ENCODE data around the gene PDE6A.

PDE6A gene

DNA sequence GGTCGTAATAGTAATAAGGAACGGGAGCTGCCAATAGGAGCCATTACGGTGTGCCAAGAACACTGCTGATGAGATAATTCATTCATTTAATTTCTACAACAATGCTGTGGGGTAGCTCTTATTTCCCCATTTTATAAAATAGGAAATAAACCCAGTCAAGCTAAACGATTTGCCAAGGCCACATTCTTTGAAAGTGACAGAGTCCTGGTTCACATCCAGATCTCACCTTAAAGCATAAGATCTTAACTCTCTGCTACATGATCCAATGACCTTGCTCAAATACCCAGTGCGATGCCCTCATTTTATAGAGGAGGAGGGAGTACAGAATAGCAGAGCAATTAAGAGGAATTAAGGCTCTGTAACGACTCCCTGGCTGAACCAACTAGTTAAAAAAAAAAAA lies 5.0 kb downstream of the PDE6A start:
- TF ChIP-seq, protein P1, sequence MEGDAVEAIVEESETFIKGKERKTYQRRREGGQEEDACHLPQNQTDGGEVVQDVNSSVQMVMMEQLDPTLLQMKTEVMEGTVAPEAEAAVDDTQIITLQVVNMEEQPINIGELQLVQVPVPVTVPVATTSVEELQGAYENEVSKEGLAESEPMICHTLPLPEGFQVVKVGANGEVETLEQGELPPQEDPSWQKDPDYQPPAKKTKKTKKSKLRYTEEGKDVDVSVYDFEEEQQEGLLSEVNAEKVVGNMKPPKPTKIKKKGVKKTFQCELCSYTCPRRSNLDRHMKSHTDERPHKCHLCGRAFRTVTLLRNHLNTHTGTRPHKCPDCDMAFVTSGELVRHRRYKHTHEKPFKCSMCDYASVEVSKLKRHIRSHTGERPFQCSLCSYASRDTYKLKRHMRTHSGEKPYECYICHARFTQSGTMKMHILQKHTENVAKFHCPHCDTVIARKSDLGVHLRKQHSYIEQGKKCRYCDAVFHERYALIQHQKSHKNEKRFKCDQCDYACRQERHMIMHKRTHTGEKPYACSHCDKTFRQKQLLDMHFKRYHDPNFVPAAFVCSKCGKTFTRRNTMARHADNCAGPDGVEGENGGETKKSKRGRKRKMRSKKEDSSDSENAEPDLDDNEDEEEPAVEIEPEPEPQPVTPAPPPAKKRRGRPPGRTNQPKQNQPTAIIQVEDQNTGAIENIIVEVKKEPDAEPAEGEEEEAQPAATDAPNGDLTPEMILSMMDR (conservative IDR thresholded peaks at IDR 0.05; ENCODE audit: low read length): no peak
- no peak for TF ChIP-seq EZH2phosphoT487 (IDR thresholded peaks at IDR 0.05; ENCODE audit: borderline replicate concordance)
- Histone ChIP-seq H3K4me3 (ENCODE audit: low read length, poor library complexity, severe bottlenecking) (no peak overlapping the region), H2AFZ (ENCODE audit: low read length) (no peak overlapping the region), H3K27me3 (ENCODE audit: insufficient read depth, low read length, poor library complexity, severe bottlenecking) (no peaks in the 10 kb centered on the region), H3K79me2 (ENCODE audit: insufficient read depth, low read length) (no peaks in the 10 kb centered on the region), H3K36me3 (ENCODE audit: insufficient read depth, low read length) (no peaks in the 10 kb centered on the region), H3K4me2 (ENCODE audit: low read depth, low read length, poor library complexity, severe bottlenecking) (no peak overlapping the region), H4K20me1 (ENCODE audit: insufficient read depth, low read length, poor library complexity, severe bottlenecking) (no peaks in the 10 kb centered on the region), H3K9me2 (replicated peaks; ENCODE audit: low read depth, low read length) (no peaks in the 10 kb centered on the region), H3K4me1 (ENCODE audit: insufficient read depth, low read length, poor library complexity, severe bottlenecking) (no peaks in the 10 kb centered on the region), H3K9ac (ENCODE audit: low read depth, low read length, poor library complexity, severe bottlenecking) (no peak overlapping the region), H3K9me3 (ENCODE audit: insufficient read depth, low read depth, low read length) (no peaks in the 10 kb centered on the region), H3F3A (ENCODE audit: low read depth) (no peaks in the 10 kb centered on the region)

DNA sequence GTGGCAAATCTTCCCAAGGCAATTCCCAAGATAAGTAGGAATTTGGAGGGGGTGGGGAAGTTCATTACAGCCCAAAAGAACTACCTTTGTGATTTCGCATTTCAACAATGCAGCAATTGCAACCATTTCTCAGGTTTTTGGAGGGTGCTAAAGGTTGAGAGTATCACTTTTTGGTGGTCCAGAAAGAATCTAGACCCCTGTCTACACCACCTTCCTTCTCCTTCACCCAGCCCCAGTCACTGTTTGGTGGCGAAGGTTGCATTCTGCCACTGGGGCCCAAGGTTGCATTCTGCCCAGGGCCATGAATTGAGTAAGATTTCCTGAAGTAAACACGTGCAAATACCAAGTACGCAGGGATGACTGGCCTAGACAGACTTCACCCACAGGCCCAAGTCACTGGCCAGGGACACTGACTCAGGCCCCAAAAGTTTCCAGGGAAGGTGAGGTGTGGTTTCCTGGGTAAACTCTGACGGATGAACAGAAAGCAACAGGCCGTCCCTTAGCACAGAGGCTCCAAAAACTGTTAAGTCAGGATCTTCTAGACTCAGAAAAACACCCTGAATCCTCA lies 5.7 kb downstream of the PDE6A start:
- Histone ChIP-seq H3K27me3 (ENCODE audit: insufficient read depth, low read length, poor library complexity, severe bottlenecking) (no peaks in the 10 kb centered on the region), H3K4me2 (ENCODE audit: low read depth, low read length, poor library complexity, severe bottlenecking) (no peak overlapping the region), H3K36me3 (ENCODE audit: insufficient read depth, low read length) (no peaks in the 10 kb centered on the region), H3K9me2 (replicated peaks; ENCODE audit: low read depth, low read length) (no peaks in the 10 kb centered on the region), H3K79me2 (ENCODE audit: insufficient read depth, low read length) (no peaks in the 10 kb centered on the region), H3F3A (ENCODE audit: low read depth) (no peaks in the 10 kb centered on the region), H3K9me3 (ENCODE audit: insufficient read depth, low read depth, low read length) (no peaks in the 10 kb centered on the region), H2AFZ (ENCODE audit: low read length) (no peak overlapping the region), H3K9ac (ENCODE audit: low read depth, low read length, poor library complexity, severe bottlenecking) (no peak overlapping the region), H4K20me1 (ENCODE audit: insufficient read depth, low read length, poor library complexity, severe bottlenecking) (no peaks in the 10 kb centered on the region), H3K4me3 (ENCODE audit: low read length, poor library complexity, severe bottlenecking) (no peak overlapping the region), H3K4me1 (ENCODE audit: insufficient read depth, low read length, poor library complexity, severe bottlenecking) (no peaks in the 10 kb centered on the region)
- TF ChIP-seq, protein P1 (conservative IDR thresholded peaks at IDR 0.05; ENCODE audit: low read length): no peak
- no peak for TF ChIP-seq EZH2phosphoT487 (IDR thresholded peaks at IDR 0.05; ENCODE audit: borderline replicate concordance)

DNA sequence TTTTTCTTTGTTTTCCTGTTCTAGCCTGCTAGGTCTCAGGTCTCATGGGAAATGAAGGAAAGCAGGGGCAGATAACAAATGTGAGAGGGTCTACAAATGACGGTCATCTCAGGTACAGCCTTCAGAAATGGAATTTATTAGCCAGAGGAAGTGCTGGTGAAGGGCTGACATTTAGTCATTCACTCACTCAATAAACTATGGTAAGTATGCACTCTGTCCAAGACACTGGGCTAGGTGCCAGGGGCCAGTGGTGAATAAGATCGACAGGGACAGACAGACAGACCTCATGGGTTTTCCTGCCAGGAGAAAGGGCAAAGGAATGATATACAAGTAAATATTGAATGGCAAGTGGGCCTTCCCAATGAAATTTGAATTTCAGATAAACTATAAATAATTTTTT lies 6.3 kb downstream of the PDE6A start:
- H3K27me3 ChIP-seq (ENCODE audit: insufficient read depth, low read length, poor library complexity, severe bottlenecking): no peaks in the 10 kb centered on the region
- no peaks in the 10 kb centered on the region for H3K9me2 ChIP-seq (replicated peaks; ENCODE audit: low read depth, low read length)
- no peaks in the 10 kb centered on the region for H3F3A ChIP-seq (ENCODE audit: low read depth)
- no peaks in the 10 kb centered on the region for H4K20me1 ChIP-seq (ENCODE audit: insufficient read depth, low read length, poor library complexity, severe bottlenecking)
- no peaks in the 10 kb centered on the region for H3K4me1 ChIP-seq (ENCODE audit: insufficient read depth, low read length, poor library complexity, severe bottlenecking)
- H3K9me3 ChIP-seq (ENCODE audit: insufficient read depth, low read depth, low read length): no peaks in the 10 kb centered on the region
- H3K4me2 ChIP-seq (ENCODE audit: low read depth, low read length, poor library complexity, severe bottlenecking): no peak overlapping the region
- no peak overlapping the region for H3K9ac ChIP-seq (ENCODE audit: low read depth, low read length, poor library complexity, severe bottlenecking)
- no peak overlapping the region for H3K4me3 ChIP-seq (ENCODE audit: low read length, poor library complexity, severe bottlenecking)
- TF ChIP-seq EZH2phosphoT487 (IDR thresholded peaks at IDR 0.05; ENCODE audit: borderline replicate concordance): no peak
- TF ChIP-seq, protein P1 (conservative IDR thresholded peaks at IDR 0.05; ENCODE audit: low read length): no peak
- no peaks in the 10 kb centered on the region for H3K36me3 ChIP-seq (ENCODE audit: insufficient read depth, low read length)
- no peak overlapping the region for H2AFZ ChIP-seq (ENCODE audit: low read length)
- no peaks in the 10 kb centered on the region for H3K79me2 ChIP-seq (ENCODE audit: insufficient read depth, low read length)

All from Loucy (cell line).